ENCODE measurements around the gene TBC1D23. TPM values are rescaled to one million over a fixed set of nuclear protein-coding genes. Genes with fewer than 3 reads are reported as not detected.

The TBC1D23 gene
- total and polyA plus RNA-seq, 9 of the 15 experiments (the other 6 are each of a cell fraction or from before 2014, with no cell fraction given) = 23.4 to 85.8 (median 43.7) TPM

GRCh38 chr3:100289339-100289738 lies 28.5 kb downstream of the TBC1D23 start (continued):
- TF ChIP-seq, protein P1, sequence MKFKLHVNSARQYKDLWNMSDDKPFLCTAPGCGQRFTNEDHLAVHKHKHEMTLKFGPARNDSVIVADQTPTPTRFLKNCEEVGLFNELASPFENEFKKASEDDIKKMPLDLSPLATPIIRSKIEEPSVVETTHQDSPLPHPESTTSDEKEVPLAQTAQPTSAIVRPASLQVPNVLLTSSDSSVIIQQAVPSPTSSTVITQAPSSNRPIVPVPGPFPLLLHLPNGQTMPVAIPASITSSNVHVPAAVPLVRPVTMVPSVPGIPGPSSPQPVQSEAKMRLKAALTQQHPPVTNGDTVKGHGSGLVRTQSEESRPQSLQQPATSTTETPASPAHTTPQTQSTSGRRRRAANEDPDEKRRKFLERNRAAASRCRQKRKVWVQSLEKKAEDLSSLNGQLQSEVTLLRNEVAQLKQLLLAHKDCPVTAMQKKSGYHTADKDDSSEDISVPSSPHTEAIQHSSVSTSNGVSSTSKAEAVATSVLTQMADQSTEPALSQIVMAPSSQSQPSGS (CRISPR knock-in tag; IDR thresholded peaks at IDR 0.05) = no peak
- TF ChIP-seq SLC30A9 (CRISPR knock-in tag; IDR thresholded peaks at IDR 0.05) (no peak), ZNF134 (CRISPR knock-in tag; conservative IDR thresholded peaks at IDR 0.05) (no peak), ARID3A (IDR thresholded peaks at IDR 0.05; ENCODE audit: borderline replicate concordance, low read depth, low read length) (no peak; the same call in 1 of the 2 replicates), ZNF175 (CRISPR knock-in tag; IDR thresholded peaks at IDR 0.05; ENCODE audit: low read depth) (no peak), ZNF57 (CRISPR knock-in tag; IDR thresholded peaks at IDR 0.05) (no peak), POLR2AphosphoS5 (IDR thresholded peaks at IDR 0.05; ENCODE audit: control insufficient read depth, insufficient read depth, low read depth, low read length) (peak; percentile 85), HDAC8 (tag; IDR thresholded peaks at IDR 0.05) (no peak), ZNF766 (CRISPR knock-in tag; conservative IDR thresholded peaks at IDR 0.05) (peak; percentile 61; the same call in 1 of the 2 replicates), RBM34 (IDR thresholded peaks at IDR 0.05; ENCODE audit: borderline replicate concordance, insufficient read depth, low read length) (no peak), SMAD2 (IDR thresholded peaks at IDR 0.05; ENCODE audit: low read depth, low read length) (no peak), HNRNPL (IDR thresholded peaks at IDR 0.05; ENCODE audit: low read depth, low read length) (no peak), ZNF217 (CRISPR knock-in tag; IDR thresholded peaks at IDR 0.05) (no peak), STAT5A (IDR thresholded peaks at IDR 0.05; ENCODE audit: borderline replicate concordance, low read length) (peak; percentile 66; the same call in 1 of the 2 replicates), BRF2 (IDR thresholded peaks at IDR 0.05; ENCODE audit: borderline replicate concordance, insufficient read depth, insufficient read length) (no peak), CSDE1 (IDR thresholded peaks at IDR 0.05) (no peak), SMARCA5 (IDR thresholded peaks at IDR 0.05) (no peak), ZNF408 (CRISPR knock-in tag; IDR thresholded peaks at IDR 0.05; ENCODE audit: low read depth) (no peak), DDX20 (tag; IDR thresholded peaks at IDR 0.05; ENCODE audit: low read depth) (no peak)
- TF ChIP-seq, protein P2, sequence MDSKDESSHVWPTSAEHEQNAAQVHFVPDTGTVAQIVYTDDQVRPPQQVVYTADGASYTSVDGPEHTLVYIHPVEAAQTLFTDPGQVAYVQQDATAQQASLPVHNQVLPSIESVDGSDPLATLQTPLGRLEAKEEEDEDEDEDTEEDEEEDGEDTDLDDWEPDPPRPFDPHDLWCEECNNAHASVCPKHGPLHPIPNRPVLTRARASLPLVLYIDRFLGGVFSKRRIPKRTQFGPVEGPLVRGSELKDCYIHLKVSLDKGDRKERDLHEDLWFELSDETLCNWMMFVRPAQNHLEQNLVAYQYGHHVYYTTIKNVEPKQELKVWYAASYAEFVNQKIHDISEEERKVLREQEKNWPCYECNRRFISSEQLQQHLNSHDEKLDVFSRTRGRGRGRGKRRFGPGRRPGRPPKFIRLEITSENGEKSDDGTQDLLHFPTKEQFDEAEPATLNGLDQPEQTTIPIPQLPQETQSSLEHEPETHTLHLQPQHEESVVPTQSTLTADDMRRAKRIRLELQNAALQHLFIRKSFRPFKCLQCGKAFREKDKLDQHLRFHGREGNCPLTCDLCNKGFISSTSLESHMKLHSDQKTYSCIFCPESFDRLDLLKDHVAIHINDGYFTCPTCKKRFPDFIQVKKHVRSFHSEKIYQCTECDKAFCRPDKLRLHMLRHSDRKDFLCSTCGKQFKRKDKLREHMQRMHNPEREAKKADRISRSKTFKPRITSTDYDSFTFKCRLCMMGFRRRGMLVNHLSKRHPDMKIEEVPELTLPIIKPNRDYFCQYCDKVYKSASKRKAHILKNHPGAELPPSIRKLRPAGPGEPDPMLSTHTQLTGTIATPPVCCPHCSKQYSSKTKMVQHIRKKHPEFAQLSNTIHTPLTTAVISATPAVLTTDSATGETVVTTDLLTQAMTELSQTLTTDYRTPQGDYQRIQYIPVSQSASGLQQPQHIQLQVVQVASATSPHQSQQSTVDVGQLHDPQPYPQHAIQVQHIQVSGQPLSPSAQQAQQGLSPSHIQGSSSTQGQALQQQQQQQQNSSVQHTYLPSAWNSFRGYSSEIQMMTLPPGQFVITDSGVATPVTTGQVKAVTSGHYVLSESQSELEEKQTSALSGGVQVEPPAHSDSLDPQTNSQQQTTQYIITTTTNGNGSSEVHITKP (IDR thresholded peaks at IDR 0.05; ENCODE audit: partially characterized antibody) = no peak

All from K562 (cell line).